HuH-7.5 (cell line): Measurements from ENCODE around the gene MRPL42.
"Not testable (repeated sequence)": the region's sequence is repeated elsewhere in the genome, so short reads cannot be mapped to it uniquely, and the experiment has no call there.

Experiments
- DNase-seq: peaks from one replicate; pipeline ENCODE4 v3.0.0; 2011; ENCODE audit warnings: low spot score

Gene MRPL42

DNA sequence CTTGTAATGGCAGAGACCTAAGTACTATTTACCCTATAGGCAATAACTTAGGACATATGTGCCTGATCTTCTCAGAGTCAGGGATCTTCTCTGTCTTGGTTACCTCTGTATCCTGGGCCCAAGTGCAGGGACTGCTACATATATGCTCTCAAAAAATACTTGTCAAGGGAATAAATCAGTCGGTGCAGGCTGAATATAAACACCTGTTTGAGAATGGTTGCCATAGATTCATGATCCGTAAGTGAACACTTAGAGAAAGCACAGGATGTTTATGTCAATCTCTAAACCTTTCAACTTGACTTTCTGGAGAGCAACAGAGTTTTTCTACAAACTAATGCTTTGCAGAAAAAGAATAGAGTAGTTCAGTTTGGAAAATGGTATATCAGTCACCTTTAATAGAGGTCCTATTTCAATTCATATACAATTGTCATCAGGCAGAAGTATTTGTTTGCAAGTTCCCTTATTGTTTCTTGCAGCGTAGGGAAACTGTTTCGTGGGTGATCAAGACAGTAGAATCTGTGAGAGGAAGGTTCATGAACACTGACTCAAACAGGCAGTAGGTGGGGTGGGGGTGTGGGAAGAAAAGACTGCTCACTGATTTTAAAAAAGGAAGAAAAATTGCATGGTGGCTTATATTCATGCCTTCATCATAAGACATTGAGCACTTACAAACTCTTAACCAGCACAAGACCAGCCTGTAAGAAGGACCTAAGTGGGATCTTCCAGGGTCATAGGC, 19.6 kb upstream of the MRPL42 start:
- no peak for DNase-seq

GRCh38 chr12:93448796-93449195, 18.5 kb upstream of the MRPL42 start:
- no peak for DNase-seq

DNA sequence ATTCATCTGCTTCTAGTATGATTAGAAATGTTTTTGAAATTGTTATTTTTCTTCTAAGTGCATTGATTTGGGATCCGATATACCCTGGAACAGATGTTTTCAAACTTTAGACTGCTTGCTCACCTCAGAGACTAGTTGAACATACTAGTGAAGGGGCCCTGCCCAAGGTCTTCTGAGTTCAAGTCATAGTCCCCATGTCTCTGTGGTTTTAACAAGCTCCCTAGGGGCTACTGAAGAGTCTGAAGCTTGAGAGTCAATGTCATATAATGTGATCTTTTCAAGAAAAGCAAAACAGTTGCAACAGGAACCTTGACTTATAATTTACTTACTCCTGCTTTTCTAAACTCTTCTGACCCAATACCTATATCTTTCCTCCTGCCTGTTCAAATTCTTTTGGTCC, 18.0 kb upstream of the MRPL42 start:
- no peak for DNase-seq

GRCh38 chr12:93451423-93452158, 15.7 kb upstream of the MRPL42 start:
- no peak for DNase-seq

- no peak for DNase-seq
Measured at GRCh38 chr12:93453633-93454032, 13.7 kb upstream of the MRPL42 start.

DNA sequence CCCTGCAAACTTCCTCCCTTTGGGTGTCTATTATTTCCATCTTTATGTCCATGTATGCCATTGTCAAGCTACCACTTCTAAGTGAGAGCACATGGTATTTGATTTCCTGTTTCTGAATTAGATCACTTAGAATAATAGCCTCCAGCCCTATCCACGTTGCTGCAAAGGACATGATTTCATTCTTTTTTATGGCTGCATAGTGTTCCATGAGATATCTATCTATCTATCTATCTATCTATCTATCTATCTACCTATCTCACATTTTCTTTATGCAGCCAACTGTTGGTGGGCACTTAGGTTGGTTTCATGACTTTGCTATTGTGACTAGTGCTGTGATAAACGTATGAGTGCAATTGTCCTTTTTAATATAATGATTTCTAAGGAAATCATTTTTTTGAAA, 11.2 kb upstream of the MRPL42 start:
- DNase-seq, result no peak

- DNase-seq, result no peak
Measured at GRCh38 chr12:93459097-93459496, 8.2 kb upstream of the MRPL42 start.

DNA sequence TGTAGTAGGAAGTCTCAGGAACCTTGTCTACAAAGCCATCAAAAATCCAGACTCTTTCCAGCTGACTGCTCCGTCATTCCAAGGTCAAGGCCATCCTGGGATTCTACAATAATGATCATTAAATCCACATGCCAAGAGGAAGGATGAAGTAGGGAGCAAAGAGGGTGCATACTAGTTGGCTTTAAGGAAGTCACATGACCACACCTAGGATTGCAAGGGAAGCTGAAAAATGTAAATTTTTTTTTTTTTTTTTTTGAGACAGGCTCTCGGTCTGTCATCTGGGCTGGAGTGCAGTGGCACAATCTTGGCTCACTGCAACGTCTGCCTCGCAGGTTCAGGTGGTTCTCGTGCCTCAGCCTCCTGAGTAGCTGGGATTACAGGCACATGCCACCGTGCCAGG, 7.3 kb upstream of the MRPL42 start:
- no peak for DNase-seq

GRCh38 chr12:93460902-93461301, 6.4 kb upstream of the MRPL42 start:
- no peak for DNase-seq

GRCh38 chr12:93461503-93461902, 5.8 kb upstream of the MRPL42 start:
- DNase-seq, result no peak

DNA sequence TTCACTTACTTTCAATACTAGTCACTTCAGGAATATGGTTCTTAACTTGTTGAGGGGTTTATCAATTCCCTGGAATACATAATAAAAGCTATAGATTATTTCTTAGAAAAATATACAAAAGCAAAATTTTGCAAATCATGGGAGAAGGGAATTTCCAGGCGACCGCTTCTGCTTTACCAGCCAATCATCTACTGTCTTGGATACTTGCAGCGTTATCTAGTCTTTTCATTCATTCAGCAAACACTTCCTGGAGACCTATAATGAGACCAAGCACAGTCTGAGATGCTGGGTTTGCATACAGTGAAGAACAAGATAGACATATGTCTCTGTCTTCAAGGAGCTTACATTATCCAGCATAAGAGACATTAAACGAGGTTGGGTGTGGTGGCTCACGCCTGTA, 1.5 kb upstream of the MRPL42 start:
- DNase-seq, result no peak

- DNase-seq, result no peak
Measured at GRCh38 chr12:93466625-93467350, 526 bp upstream of the MRPL42 start.

DNA sequence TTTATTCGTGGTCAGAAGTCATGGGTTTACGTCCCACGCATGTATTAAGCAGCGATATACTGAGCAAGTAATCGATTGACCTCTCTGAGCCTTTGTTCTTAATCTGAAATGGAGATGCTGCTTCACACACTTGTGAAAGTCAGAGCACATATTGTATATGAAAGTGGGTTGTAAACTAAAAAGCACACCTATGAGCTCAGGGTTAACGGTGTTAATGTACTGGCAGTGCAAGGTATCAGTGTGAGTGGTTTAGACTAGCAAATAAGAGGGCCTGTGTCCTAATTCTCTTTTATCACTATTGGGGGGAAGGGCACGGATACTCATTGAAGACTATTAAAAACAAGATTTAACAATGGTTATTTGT, 676 bp downstream of the MRPL42 start:
- no peak for DNase-seq

GRCh38 chr12:93469386-93469785, 2.1 kb downstream of the MRPL42 start:
- no peak for DNase-seq

GRCh38 chr12:93476555-93476954, 9.2 kb downstream of the MRPL42 start:
- no peak for DNase-seq

DNA sequence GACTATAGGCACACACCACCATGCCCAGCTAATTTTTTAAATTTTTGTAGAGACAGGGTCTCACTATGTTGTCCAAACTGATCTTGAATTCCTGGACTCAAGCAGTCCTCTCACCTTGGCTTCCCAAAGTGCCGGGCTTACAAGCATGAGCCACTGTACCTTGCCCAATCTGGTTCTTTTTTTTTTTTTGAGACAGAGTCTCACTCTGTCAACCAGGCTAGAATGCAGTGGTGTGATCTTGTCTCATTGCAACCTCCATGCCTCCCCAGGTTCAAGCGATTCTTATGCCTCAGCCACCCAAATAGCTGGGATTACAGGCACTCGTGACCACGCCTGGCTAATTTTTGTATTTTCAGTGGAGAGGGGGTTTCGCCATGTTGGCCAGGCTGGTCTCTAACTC, 15.4 kb downstream of the MRPL42 start:
- no peak for DNase-seq

DNA sequence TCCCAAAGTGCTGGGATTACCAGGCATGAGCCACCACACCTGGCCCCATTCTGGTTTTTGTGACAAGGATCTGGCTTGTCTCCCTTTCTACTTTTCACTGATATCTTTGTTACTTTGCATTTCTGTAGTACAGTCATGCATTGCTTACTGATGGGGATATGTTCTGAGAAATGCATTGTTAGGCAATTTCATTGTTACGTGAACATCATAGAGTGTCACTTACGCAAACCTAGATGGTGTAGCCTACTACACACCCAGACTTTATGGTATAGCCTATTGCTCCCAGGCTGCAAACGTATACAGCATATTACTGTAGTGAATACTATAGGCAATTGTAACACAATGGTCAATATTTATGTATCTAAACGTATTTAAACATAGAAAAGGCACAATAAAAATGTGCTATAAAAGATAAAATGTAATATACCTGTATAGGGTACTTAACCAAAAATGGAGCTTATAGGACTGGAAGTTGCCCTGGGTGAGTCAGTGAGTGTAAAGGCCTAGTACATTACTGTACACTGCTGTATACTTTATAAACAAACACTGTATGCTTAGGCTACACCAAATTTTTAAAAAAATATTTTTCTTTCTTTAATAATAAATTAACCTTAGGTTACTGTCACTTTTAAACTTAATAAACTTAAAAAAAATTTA, 16.0 kb downstream of the MRPL42 start:
- no peak for DNase-seq

- no peak for DNase-seq
Measured at GRCh38 chr12:93484315-93484981, 17.1 kb downstream of the MRPL42 start.

GRCh38 chr12:93492808-93493207, 25.5 kb downstream of the MRPL42 start:
- DNase-seq, result not testable (repeated sequence)

DNA sequence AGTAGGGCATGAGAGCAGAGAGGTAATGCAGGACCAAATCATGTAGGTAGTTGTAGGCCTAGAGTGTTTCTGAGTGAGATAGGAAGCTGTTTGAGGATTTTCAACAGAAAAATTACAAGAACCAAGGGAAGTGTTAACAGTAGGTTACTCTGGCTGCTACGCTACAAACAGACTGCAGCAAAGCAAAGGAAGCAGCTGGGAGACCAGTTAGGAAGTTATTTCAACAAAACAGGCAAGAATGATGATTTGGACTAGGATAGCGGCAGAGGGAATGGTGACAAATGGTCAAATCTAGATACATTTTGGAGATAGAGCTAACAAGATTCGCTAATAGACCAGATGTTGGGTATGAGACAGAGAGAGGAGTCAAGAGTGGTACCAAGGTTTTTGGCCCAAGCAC, 26.8 kb downstream of the MRPL42 start:
- DNase-seq, result no peak

DNA sequence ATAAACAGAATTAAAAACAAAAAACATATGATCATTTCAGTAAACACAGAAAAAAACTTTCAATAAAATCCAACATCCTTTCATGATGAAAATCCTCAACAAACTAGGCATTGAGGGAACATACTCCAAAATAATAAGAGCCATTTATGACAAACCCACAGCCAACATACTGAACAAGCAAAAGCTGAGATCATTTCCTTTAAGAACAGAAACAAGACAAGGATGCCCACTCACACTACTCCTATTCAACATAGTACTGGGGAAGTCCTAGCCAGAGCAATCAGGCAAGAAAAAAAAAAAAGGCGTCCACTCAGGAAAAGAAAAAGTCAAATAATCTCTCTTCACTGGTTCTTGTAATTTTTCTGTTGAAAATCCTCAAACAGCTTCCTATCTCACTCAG, 30.1 kb downstream of the MRPL42 start:
- no peak for DNase-seq

DNA sequence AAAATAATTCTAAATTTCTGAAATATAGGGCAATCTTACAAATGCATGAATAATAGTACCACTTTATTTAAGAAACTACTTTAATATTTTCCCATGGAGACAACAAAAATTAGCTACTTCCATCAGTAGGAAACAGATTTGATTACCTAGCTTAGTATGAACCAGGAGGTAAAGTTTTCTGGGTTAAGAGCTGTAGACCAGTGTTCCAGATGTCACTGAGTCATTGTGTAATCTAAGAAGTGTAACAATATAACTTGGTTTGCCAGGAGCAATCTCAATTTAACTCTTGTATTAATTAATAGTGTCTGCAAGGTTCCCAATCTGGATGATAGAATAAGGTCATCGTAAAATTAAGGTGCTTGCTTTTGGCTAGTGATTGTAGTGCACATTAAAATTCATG, 31.5 kb downstream of the MRPL42 start:
- not testable (repeated sequence) for DNase-seq
